NCI-H226 (cell line): ENCODE data around the gene CLDN7.
"Not testable (repeated sequence)": the region's sequence is repeated elsewhere in the genome, so short reads cannot be mapped to it uniquely, and the experiment has no call there.

Source experiments
- DNase-seq: peaks from one replicate; pipeline ENCODE4 v3.0.0-alpha.2; 2015

The CLDN7 gene

DNA sequence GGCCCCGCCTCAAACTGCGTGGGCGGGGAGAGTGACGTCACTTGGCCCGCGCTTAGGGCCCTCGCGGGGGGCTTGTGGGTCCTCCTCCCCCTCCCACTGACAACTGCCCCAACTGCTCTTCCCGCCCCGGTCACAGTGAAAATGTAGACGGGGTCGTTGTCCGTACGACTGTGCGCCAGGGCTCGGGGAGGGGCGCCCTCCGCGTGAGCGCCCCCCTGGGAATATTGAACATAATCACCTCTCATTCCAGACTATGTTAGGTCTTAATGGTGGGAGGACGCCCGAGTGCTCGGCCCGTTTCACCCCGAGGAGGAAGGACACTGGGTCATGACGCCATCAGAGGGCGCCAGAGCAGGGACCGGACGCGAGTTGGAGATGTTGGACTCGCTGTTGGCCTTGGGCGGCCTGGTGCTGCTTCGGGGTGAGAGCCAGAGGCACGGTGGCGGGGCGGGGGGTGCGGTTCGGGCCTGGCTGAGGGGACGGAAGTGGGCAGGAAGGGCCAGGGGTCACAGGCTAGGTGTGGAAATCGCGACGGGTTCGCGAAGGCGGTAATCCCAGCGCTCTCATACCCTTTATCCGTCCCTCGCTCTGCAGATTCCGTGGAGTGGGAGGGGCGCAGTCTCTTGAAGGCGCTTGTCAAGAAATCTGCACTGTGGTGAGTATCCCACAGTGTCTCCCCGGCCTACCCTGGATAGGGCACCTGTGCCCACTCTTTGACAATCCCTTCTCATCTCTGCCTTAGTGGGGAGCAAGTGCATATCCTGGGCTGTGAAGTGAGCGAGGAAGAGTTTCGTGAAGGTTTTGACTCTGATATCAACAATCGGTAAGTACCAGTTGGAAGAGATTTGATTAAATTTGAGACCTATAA is 9.9 kb downstream of the CLDN7 start, which contains the start of gene ELP5:
TSS of gene ELP5 (plus strand) at position 40 of the 868 bp plus-strand sequence. CDS start at position 376, 336 bp downstream.
- peak; percentile 93 for DNase-seq

GRCh38 chr17:7251661-7252175 is 10.6 kb downstream of the CLDN7 start, which contains the start of gene CTDNEP1:
Gene CTDNEP1, minus strand, starts transcription at chr17:7251734. Its CDS starts 438 bp downstream, at chr17:7251296.
- peak; percentile 99 for DNase-seq

GRCh38 chr17:7250695-7251627 is 11.3 kb downstream of the CLDN7 start:
- no peak for DNase-seq

DNA sequence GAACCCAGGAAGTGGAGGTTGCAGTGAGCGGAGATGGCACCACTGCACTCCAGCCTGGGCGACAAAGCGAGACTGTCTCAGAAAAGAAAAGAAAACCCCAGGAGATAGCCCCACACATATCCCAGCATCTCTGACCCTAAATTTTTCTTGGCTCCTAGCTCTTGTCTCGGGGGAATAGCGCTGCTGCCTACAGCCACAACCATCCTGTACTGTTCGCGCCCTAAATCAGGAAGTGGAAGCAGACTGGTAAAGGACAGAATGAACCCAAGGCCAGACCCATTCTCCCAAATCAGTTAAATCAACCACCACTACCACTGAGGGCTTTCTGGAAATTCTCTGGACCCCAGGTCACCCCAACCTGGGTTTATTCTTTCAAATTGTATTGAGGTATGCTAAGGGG is 12.4 kb downstream of the CLDN7 start:
- DNase-seq: no peak

- DNase-seq: no peak
These were observed 13.1 kb downstream of the CLDN7 start for GRCh38 chr17:7249214-7249613.

DNA sequence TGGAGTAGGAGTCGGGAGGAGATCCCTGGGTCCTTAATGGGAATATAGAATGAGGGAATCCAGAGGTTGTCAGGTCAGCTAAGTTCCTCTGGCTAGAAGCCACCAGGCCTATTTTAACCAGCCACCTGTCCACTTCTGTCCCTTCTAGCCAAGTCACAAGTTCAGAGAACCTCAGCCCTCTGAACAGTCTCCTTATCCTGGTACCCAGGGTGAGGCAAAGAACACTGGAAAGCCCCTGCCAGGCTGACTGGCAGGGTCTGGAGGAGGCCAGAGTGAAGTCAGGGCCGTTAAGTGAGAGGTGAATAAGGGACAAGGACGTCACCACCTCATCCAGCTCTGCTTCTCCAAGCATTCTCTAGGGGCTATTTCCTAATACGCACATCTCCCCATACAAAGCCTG is 13.5 kb downstream of the CLDN7 start:
- DNase-seq: no peak

DNA sequence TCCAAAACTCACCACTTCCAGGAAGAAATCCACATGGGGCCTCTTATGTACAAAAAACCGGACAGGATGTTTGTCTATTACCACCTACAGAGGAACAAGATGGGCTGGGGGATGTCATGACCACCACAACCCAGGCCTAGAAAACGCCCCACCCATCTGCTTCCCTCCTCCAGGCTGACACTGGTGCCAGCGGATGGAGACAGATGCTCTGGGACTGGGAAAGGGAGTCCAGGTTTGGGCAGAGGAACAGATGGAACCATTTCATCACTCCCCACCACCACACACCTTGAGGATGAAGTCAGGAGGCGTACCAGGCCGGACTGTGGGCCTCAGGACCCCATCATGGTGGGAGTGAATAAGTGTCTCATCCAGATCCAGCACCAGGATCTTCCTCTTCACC is 15.5 kb downstream of the CLDN7 start:
- DNase-seq: no peak

- not testable (repeated sequence) for DNase-seq
These were observed 18.4 kb downstream of the CLDN7 start for GRCh38 chr17:7243838-7244237.

DNA sequence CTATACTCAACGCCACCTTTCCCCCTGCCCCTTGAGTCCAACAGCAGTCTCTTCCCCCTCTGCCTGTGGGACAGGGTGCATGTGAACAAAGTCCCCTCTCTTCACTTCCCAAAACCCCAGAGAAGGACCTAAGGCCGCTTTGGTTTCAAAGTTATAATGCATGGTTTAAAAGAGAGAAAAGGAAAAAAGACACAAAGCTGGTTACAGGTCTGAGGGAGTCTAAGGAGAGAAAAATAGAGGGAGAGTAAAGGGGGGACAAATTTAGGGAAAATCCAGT is 18.9 kb downstream of the CLDN7 start:
- DNase-seq: no peak

DNA sequence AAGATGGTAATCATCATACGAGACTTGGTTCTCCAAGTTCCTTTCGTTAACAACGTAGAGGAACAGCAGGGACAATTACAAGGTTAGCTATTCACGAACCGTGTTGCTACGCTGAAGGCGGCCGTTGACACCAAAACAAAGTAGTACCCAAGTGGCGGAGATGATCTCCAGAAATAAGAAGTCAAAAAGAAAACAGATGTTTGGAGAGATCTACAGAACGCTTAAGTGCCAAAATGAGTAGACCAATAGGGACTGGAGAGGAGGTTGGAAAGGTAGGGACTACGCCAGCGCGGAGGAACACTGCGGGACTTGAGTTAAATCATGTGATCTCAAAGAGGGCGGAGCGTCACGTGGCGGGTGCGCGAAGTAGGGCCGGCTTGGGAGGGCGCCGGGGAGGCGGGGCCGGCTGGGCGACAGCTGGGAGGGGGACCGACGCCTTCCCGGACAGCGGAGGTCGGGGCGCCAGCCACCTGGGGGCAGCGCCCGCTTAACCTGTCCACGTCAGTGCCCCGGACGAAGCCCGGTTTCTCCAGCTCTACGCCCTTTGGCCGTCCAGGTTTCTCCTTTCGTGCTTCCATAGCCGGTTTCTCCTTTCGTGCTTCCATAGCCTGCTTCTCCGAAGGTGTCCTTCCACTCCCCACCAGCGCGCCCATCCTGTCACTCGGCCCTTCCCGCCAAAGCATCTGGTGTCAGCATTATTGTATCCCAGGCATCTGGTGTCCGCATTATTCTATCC is 19.4 kb downstream of the CLDN7 start:
- peak; percentile 82 for DNase-seq

- peak; percentile 81 for DNase-seq
These were observed 20.2 kb downstream of the CLDN7 start, which contains the start of gene GABARAP for GRCh38 chr17:7241783-7242716. Gene GABARAP, minus strand, starts transcription at chr17:7242449. Its CDS starts 119 bp downstream, at chr17:7242330.

DNA sequence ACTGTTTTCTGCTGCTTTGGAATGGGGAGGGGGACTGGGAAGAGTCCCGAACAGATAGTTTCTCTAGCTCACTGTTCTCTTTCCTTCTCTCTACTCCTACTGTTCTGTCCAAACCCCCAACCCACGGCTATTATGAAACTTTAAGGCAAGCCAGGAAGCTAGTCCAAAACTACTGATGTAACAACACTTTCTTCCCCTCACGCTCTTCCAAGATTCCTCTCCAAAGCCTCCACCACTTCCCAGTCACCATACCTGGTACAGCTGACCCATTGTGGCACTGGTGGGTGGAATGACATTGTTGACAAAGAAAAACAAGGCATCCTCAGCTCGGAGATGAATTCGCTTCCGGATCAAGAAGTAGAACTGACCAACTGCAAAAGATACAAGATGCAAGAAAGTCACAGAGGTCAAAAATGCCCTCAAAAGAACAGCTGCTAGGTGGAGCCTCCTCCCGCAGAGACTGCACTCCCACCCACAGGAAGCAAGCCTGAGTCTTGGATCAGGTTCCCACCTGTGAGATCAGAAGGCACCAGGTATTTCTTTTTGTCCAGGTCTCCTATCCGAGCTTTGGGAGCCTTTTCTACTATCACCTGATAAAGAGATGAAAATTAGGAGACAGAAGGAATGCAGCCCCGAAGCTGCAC is 21.1 kb downstream of the CLDN7 start:
- DNase-seq: no peak

DNA sequence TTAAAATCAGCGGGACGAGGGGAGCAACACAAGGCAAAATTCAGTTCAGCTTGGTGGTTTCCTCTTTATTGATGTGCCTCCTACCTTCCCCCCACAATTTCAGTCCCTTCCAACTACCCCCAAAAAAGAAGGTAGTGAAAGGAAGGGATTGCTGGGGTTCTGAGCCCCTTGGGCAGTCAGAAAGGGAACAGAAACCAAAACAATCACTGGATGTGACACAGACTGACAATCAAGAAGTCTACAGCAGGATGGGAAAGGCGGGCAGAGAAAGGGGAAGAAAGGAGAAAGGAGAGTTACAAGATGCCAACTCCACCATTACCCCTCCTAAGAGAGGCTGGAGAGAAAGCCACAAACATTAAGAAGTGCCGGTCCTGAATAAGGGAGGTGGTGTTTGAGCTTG is 21.9 kb downstream of the CLDN7 start:
- no peak for DNase-seq

- peak; percentile 99 for DNase-seq
These were observed 22.9 kb downstream of the CLDN7 start, which contains the start of gene PHF23 for GRCh38 chr17:7239091-7240027. Gene PHF23, minus strand, starts transcription at chr17:7239457. Its CDS starts 178 bp downstream, at chr17:7239279.

DNA sequence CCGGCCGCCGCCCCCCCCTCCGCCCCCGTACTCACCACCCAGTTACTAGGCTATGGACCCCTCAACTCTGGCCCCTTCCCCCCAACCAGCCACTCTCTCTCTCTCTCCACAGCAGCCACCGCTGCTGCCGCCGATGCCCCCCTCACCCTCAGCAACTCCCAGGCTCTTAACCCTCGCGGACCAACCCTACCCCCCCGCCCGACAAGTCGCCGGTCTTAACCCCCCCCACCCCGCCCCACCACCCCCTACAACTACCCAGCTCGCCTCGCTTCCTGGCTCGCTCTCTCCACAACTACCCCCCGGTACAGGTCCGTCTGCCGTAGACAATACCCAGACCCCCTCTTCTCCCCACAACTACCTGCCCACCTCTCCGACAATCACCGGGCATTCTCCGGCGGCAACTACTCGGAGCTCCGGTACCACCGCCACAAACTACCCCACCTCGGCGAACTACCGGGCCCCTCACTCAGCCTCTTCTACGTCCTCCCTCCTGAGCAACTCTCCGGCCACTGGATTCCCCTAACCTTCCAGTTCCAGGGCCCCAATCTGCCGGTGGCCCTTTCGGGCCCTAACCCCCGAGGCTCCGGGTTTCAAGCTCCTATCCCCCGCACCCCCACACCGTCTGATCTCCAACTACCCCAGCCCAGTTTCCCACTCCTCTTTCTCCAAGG is 23.7 kb downstream of the CLDN7 start:
- no peak for DNase-seq

DNA sequence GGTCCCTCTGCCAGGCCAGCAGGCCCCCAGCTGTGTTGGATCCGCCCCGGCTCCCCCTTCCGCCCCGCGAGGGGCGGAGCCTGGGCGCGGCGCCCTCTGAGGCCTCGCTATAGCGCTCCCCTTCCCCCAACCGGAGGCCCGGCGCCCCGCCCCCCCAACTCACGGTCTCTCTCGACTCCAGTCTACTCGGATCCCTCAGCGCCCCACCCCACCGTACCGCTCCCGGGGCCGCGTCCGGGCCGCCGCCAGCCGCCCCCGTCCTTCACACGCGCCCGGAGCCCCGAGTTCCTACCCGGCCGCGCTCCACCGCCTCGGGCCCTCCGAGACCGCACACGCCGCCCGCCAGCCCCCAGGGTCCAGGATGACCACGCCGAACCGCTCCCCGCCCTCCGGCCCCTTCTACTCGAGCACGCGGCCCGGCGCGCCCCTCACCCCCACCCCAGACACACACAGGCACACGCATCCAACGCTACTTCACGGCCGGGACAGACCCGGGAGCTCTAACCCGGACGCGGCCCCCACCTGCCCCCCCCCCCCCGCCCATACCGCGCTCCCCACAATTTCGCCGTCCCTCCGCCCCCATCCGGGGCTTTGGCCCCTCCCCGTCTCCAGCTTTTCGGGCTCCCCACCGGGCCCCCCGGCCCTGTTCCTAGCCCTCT is 24.4 kb downstream of the CLDN7 start:
- peak; percentile 46 for DNase-seq

- DNase-seq: no peak
These were observed 25.0 kb downstream of the CLDN7 start for GRCh38 chr17:7237266-7237760.

DNA sequence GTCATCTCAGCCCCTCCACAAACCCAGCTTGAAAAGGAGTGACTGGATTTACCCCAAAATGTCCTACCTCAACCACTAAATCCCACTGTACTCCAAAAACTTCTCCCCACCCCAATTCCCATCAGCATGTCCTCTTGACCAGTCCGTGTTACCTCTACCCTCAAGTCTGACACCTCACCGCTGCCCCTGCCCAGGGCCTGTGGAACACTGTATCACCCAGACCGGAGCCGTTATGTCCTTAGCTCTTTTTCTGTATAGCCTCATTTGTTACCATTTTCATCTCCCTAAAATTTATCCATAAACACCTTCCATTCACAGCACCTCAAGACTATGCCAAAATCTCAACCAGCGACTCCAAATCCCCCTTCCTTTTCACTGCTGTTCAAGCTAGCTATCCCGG is 25.5 kb downstream of the CLDN7 start:
- no peak for DNase-seq
